Mammary epithelial cell (primary cell): ENCODE data around the gene ZBTB16.

Experiments
- CTCF ChIP-seq, 2 donors: IDR thresholded peaks in 1 of 2; conservative IDR thresholded peaks in 1 of 2; 2 replicates each; pipeline ENCODE4 v1.5.1; 2011 to 2012; ENCODE audit warnings: inconsistent platforms in 2 of 2, low read length in 2 of 2, mild to moderate bottlenecking in 2 of 2, control low read depth in 1 of 2, low read depth in 1 of 2; ENCODE audit not compliant: insufficient read depth in 1 of 2; ENCODE audit errors: extremely low read depth in 1 of 2
- EZH2 ChIP-seq: IDR thresholded peaks from 2 replicates; pipeline ENCODE4 v1.6.1; 2012; ENCODE audit warnings: low read length, inconsistent platforms, borderline replicate concordance

GRCh38 chr11:114170226-114170625 lies 110.7 kb downstream of the ZBTB16 start:
- TF ChIP-seq CTCF (conservative IDR thresholded peaks at IDR 0.05 in 1 of 2, IDR thresholded peaks at IDR 0.05 in 1 of 2; ENCODE audit: extremely low read depth in 1 of 2, insufficient read depth in 1 of 2, low read depth in 1 of 2, low read length in 2 of 2) (no peak), EZH2 (no peak)
